Psoas muscle (tissue), 8 donors: ENCODE data around the gene CPT2. TPM values are rescaled to one million over a fixed set of nuclear protein-coding genes. Genes with fewer than 3 reads are reported as not detected.

ENCODE experiments used
- ATAC-seq, 4 donors: fragments of 200-7000 bp; cut with Tn5 transposase; one replicate each; pipeline ENCODE4 v1.9.1; 2020; ENCODE audit warnings: moderate library complexity in 3 of 4, mild to moderate bottlenecking in 2 of 4
- DNase-seq, 2 donors: peaks; one replicate each; pipeline ENCODE4 v3.0.0-alpha.2; 2020
- H3K27ac ChIP-seq: fragments of 200-600 bp; one replicate; pipeline ENCODE4 v1.8.0; 2022
- H3K27me3 ChIP-seq, 3 donors: fragments of 200-600 bp in 1 of 3; one replicate each; pipeline versions ENCODE4 v1.6.1 to v1.8.0; 2013 to 2022; ENCODE audit warnings: low read length in 2 of 3, mild to moderate bottlenecking in 2 of 3, moderate library complexity in 1 of 3; ENCODE audit not compliant: insufficient read depth in 3 of 3
- H3K36me3 ChIP-seq, 2 donors: fragments of 200-600 bp in 1 of 2; one replicate each; pipeline versions ENCODE4 v1.6.1 to v1.8.0; 2013 to 2022; ENCODE audit warnings: low read depth in 1 of 2, mild to moderate bottlenecking in 1 of 2, moderate library complexity in 1 of 2; ENCODE audit not compliant: insufficient read depth in 1 of 2
- H3K4me1 ChIP-seq: fragments of 200-600 bp; one replicate; pipeline ENCODE4 v1.8.0; 2022
- H3K4me3 ChIP-seq: fragments of 200-600 bp; one replicate; pipeline ENCODE4 v1.8.0; 2022; ENCODE audit warnings: mild to moderate bottlenecking
- H3K9me3 ChIP-seq: fragments of 200-600 bp; one replicate; pipeline ENCODE4 v1.8.0; 2022
- WGBS, 3 donors: extraction: QIAGEN DNeasy Blood & Tissue Kit; methylation state at CpG; one replicate each; pipeline versions ENCODE4 v1.1.6 to v1.1.7; 2013; 5-methylcytosine and 5-hydroxymethylcytosine counted together
- intact Hi-C, 2 donors: fragments of 100-400 bp; cut with DNase I; formaldehyde crosslinking; loops; one replicate each; pipeline versions ENCODE4 v1.11.0 to v1.14.2; 2022
- polyA plus RNA-seq, 3 donors: library from polyadenylated mRNA; stranded (reverse); fragments of 200-250 nt; gene quantifications; one replicate each; pipeline ENCODE4 v1.2.3, GENCODE V29; 2013
- total RNA-seq, 4 donors: library from RNA; stranded (reverse); fragmentation: NEBNext Ultra II Directional in 2 of 4; extraction: Animal tissue kit (Norgen Biotek cat#: 25700) in 2 of 4; gene quantifications; one replicate each; pipeline versions ENCODE4 v1.2.1 to v1.2.4, GENCODE V29; 2021 to 2023
- TF ChIP-seq, protein P1 (sequence below): fragments of 200-600 bp; IDR thresholded peaks from one replicate; pipeline ENCODE4 v1.8.0; 2022; ENCODE audit warnings: antibody characterized with exemption
- donor health status: healthy with polysubstance abuse.
- donor health status: DM: no; HTN: no; CAD: no; lungs with moderate emphysema.
- donor health status: Bipolar disorder and iron deficiency.
- donor health status: healthy.
- donor health status: DM: yes; HTN: yes; CAD: no.
- donor health status: DM: no; HTN: no; CAD: no.
- donor health status: DM: no; HTN: no; CAD: no.
- donor health status: DM: yes; HTN: yes; CAD: no.

CPT2 gene
- total and polyA plus RNA-seq, 7 donors: 8.1 to 31.6 (median 18.7) TPM

DNA sequence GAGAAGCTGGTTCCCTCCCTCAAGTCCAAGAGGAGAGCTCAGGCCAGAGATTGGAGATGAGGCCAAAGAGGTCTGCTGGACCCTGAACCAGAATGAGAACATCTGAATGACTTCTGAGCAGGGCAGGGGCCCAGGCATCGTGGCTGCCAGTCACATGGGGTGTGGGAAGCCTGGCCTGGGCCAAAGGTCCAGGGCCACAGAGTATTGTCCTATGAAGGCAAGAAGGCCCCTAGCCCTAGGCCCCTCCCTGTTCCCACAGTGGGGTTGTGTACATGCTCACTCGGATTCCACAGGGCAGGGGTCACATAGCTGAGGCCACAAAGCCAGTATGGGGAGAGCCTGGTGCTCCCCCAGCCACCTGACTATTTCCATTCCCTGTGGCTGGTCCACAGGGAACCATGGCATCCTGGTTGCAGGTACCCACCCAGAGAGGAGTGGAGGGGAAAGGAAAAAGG is 35.7 kb upstream of the CPT2 start:
- Histone ChIP-seq H3K27ac (no peak overlapping the region), H3K27me3 (peaks cover 0 to 8% (median 0%) of the 10 kb centered on the region in 3 donors), H3K36me3 (no peaks in the 10 kb centered on the region), H3K4me3 (no peak overlapping the region), H3K9me3 (no peaks in the 10 kb centered on the region), H3K4me1 (no peaks in the 10 kb centered on the region)
- 49 to 69% (median 63%) methylated on average over 2 of the region's 2 CpGs for WGBS, 3 donors
- no peak for ATAC-seq
- intact Hi-C loops: no loop called here
- no peak for DNase-seq
- TF ChIP-seq, protein P1, sequence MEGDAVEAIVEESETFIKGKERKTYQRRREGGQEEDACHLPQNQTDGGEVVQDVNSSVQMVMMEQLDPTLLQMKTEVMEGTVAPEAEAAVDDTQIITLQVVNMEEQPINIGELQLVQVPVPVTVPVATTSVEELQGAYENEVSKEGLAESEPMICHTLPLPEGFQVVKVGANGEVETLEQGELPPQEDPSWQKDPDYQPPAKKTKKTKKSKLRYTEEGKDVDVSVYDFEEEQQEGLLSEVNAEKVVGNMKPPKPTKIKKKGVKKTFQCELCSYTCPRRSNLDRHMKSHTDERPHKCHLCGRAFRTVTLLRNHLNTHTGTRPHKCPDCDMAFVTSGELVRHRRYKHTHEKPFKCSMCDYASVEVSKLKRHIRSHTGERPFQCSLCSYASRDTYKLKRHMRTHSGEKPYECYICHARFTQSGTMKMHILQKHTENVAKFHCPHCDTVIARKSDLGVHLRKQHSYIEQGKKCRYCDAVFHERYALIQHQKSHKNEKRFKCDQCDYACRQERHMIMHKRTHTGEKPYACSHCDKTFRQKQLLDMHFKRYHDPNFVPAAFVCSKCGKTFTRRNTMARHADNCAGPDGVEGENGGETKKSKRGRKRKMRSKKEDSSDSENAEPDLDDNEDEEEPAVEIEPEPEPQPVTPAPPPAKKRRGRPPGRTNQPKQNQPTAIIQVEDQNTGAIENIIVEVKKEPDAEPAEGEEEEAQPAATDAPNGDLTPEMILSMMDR: no peak

GRCh38 chr1:53162621-53163020 is 34.0 kb upstream of the CPT2 start:
- H3K4me1 ChIP-seq: no peaks in the 10 kb centered on the region
- H3K36me3 ChIP-seq: no peaks in the 10 kb centered on the region
- no peak overlapping the region for H3K27ac ChIP-seq
- H3K4me3 ChIP-seq: no peak overlapping the region
- WGBS, 3 donors: 65 to 77% (median 74%) methylated on average over 5 of the region's 5 CpGs
- peaks cover 0 to 8% (median 0%) of the 10 kb centered on the region in 3 donors for H3K27me3 ChIP-seq
- no peak for ATAC-seq
- TF ChIP-seq, protein P1: no peak
- DNase-seq: no peak
- intact Hi-C loops: no loop called here
- H3K9me3 ChIP-seq: no peaks in the 10 kb centered on the region

GRCh38 chr1:53163291-53163768 is 33.3 kb upstream of the CPT2 start:
- DNase-seq (no peak), ATAC-seq (no peak)
- Histone ChIP-seq H3K4me1 (no peaks in the 10 kb centered on the region), H3K36me3 (no peaks in the 10 kb centered on the region), H3K9me3 (no peaks in the 10 kb centered on the region), H3K27ac (no peak overlapping the region), H3K4me3 (no peak overlapping the region), H3K27me3 (peaks cover 0 to 8% (median 0%) of the 10 kb centered on the region in 3 donors)
- intact Hi-C loops: no loop called here
- WGBS, 3 donors: 71 to 81% (median 80%) methylated on average over 10 of the region's 10 CpGs
- TF ChIP-seq, protein P1: no peak

- intact Hi-C loops: no loop called here
- Histone ChIP-seq H3K27ac (no peak overlapping the region), H3K27me3 (peaks cover 0 to 8% (median 0%) of the 10 kb centered on the region in 3 donors), H3K4me1 (no peaks in the 10 kb centered on the region), H3K9me3 (no peaks in the 10 kb centered on the region), H3K36me3 (no peaks in the 10 kb centered on the region), H3K4me3 (no peak overlapping the region)
- WGBS, 3 donors: 86 to 89% (median 88%) methylated on average over 5 of the region's 5 CpGs
- TF ChIP-seq, protein P1: no peak
- DNase-seq (no peak), ATAC-seq (no peak)
Measured at GRCh38 chr1:53165408-53165961, 31.1 kb upstream of the CPT2 start.

GRCh38 chr1:53166366-53166765 is 30.3 kb upstream of the CPT2 start:
- Histone ChIP-seq H3K4me3 (no peak overlapping the region), H3K27me3 (peaks cover 0 to 8% (median 2%) of the 10 kb centered on the region in 3 donors)
- 67 to 77% (median 71%) methylated on average over 6 of the region's 6 CpGs for WGBS, 3 donors

More at GRCh38 chr1:53166366-53166765, 30.3 kb upstream of the CPT2 start:
- TF ChIP-seq, protein P1: no peak
- ATAC-seq (no peak), DNase-seq (no peak)
- no peaks in the 10 kb centered on the region for H3K4me1 ChIP-seq
- H3K9me3 ChIP-seq: no peaks in the 10 kb centered on the region
- H3K36me3 ChIP-seq: no peaks in the 10 kb centered on the region
- H3K27ac ChIP-seq: no peak overlapping the region
- intact Hi-C loops: no loop called here
